B cell (primary cell): Measurements from ENCODE around the gene ZBTB46.
"Not testable (repeated sequence)": the region's sequence is repeated elsewhere in the genome, so short reads cannot be mapped to it uniquely, and the experiment has no call there.

Source experiments
- CTCF ChIP-seq: fragments of 200-600 bp; IDR thresholded peaks from one replicate; pipeline ENCODE4 v1.8.0; 2022; ENCODE audit warnings: antibody characterized with exemption, mild to moderate bottlenecking
- EZH2 ChIP-seq: IDR thresholded peaks from 2 replicates; pipeline ENCODE4 v1.6.1; 2012; ENCODE audit warnings: borderline replicate concordance, low read depth, mild to moderate bottlenecking, moderate library complexity, low read length; ENCODE audit not compliant: insufficient read depth, poor library complexity, severe bottlenecking

GRCh38 chr20:63851548-63851943, 20.5 kb upstream of the ZBTB46 start:
- TF ChIP-seq CTCF, EZH2: not testable (repeated sequence)
